ENCODE data around the gene CDT1.
A peak's percentile ranks its signal among the peaks of the same experiment; 100 is the strongest.

Gene CDT1

GRCh38 chr16:88846088-88846487 is 42.5 kb downstream of the CDT1 start:
- Histone ChIP-seq H3K27ac (ENCODE audit: low read depth in 2 of 2, low read length in 2 of 2) (no peak overlapping the region), H3K4me1 (ENCODE audit: control insufficient read depth in 2 of 2, insufficient read depth in 2 of 2, low read length in 2 of 2) (no peaks in the 10 kb centered on the region), H3K27me3 (ENCODE audit: control insufficient read depth in 2 of 2, insufficient read depth in 2 of 2, low read length in 2 of 2) (no peaks in the 10 kb centered on the region), H3K36me3 (ENCODE audit: control insufficient read depth in 2 of 2, insufficient read depth in 2 of 2, low read length in 2 of 2) (peaks cover 4 to 9% of the 10 kb centered on the region in 2 donors), H3K4me3 (ENCODE audit: low read length in 2 of 2) (no peak overlapping the region), H3K9me3 (ENCODE audit: control insufficient read depth in 2 of 2, low read length in 2 of 2) (no peaks in the 10 kb centered on the region), H3K9ac (ENCODE audit: low read depth in 1 of 2, low read length in 2 of 2) (no peak overlapping the region)

- Histone ChIP-seq H3K9me3 (ENCODE audit: control insufficient read depth in 2 of 2, low read length in 2 of 2) (no peaks in the 10 kb centered on the region), H3K9ac (ENCODE audit: low read depth in 1 of 2, low read length in 2 of 2) (no peak overlapping the region), H3K27ac (ENCODE audit: low read depth in 2 of 2, low read length in 2 of 2) (no peak overlapping the region), H3K4me1 (ENCODE audit: control insufficient read depth in 2 of 2, insufficient read depth in 2 of 2, low read length in 2 of 2) (no peaks in the 10 kb centered on the region), H3K36me3 (ENCODE audit: control insufficient read depth in 2 of 2, insufficient read depth in 2 of 2, low read length in 2 of 2) (peaks cover 4% of the 10 kb centered on the region in 2 donors), H3K27me3 (ENCODE audit: control insufficient read depth in 2 of 2, insufficient read depth in 2 of 2, low read length in 2 of 2) (no peaks in the 10 kb centered on the region), H3K4me3 (ENCODE audit: low read length in 2 of 2) (no peak overlapping the region)
Measured at GRCh38 chr16:88847654-88848053, 44.1 kb downstream of the CDT1 start.

GRCh38 chr16:88848557-88848956 is 45.0 kb downstream of the CDT1 start:
- Histone ChIP-seq H3K27me3 (ENCODE audit: control insufficient read depth in 2 of 2, insufficient read depth in 2 of 2, low read length in 2 of 2) (no peaks in the 10 kb centered on the region), H3K4me3 (ENCODE audit: low read length in 2 of 2) (no peak overlapping the region), H3K4me1 (ENCODE audit: control insufficient read depth in 2 of 2, insufficient read depth in 2 of 2, low read length in 2 of 2) (no peaks in the 10 kb centered on the region), H3K36me3 (ENCODE audit: control insufficient read depth in 2 of 2, insufficient read depth in 2 of 2, low read length in 2 of 2) (peaks cover 3 to 4% of the 10 kb centered on the region in 2 donors), H3K9me3 (ENCODE audit: control insufficient read depth in 2 of 2, low read length in 2 of 2) (no peaks in the 10 kb centered on the region), H3K27ac (ENCODE audit: low read depth in 2 of 2, low read length in 2 of 2) (no peak overlapping the region), H3K9ac (ENCODE audit: low read depth in 1 of 2, low read length in 2 of 2) (no peak overlapping the region)

- Histone ChIP-seq H3K4me1 (ENCODE audit: control insufficient read depth in 2 of 2, insufficient read depth in 2 of 2, low read length in 2 of 2) (peaks cover 0 to 4% of the 10 kb centered on the region in 2 donors), H3K9me3 (ENCODE audit: control insufficient read depth in 2 of 2, low read length in 2 of 2) (no peaks in the 10 kb centered on the region), H3K27ac (ENCODE audit: low read depth in 2 of 2, low read length in 2 of 2) (no peak overlapping the region), H3K27me3 (ENCODE audit: control insufficient read depth in 2 of 2, insufficient read depth in 2 of 2, low read length in 2 of 2) (no peaks in the 10 kb centered on the region), H3K36me3 (ENCODE audit: control insufficient read depth in 2 of 2, insufficient read depth in 2 of 2, low read length in 2 of 2) (peaks cover 3 to 4% of the 10 kb centered on the region in 2 donors), H3K4me3 (ENCODE audit: low read length in 2 of 2) (no peak overlapping the region), H3K9ac (ENCODE audit: low read depth in 1 of 2, low read length in 2 of 2) (no peak overlapping the region)
Measured at GRCh38 chr16:88850531-88851199, 47.1 kb downstream of the CDT1 start.

GRCh38 chr16:88851616-88852015 is 48.0 kb downstream of the CDT1 start:
- peaks cover 3 to 4% of the 10 kb centered on the region in 2 donors for H3K36me3 ChIP-seq (ENCODE audit: control insufficient read depth in 2 of 2, insufficient read depth in 2 of 2, low read length in 2 of 2)
- no peak overlapping the region for H3K4me3 ChIP-seq (ENCODE audit: low read length in 2 of 2)
- H3K4me1 ChIP-seq (ENCODE audit: control insufficient read depth in 2 of 2, insufficient read depth in 2 of 2, low read length in 2 of 2), result peaks cover 4 to 10% of the 10 kb centered on the region in 2 donors
- H3K9me3 ChIP-seq (ENCODE audit: control insufficient read depth in 2 of 2, low read length in 2 of 2), result no peaks in the 10 kb centered on the region
- no peak overlapping the region for H3K9ac ChIP-seq (ENCODE audit: low read depth in 1 of 2, low read length in 2 of 2)
- H3K27ac ChIP-seq (ENCODE audit: low read depth in 2 of 2, low read length in 2 of 2), result no peak overlapping the region
- no peaks in the 10 kb centered on the region for H3K27me3 ChIP-seq (ENCODE audit: control insufficient read depth in 2 of 2, insufficient read depth in 2 of 2, low read length in 2 of 2)

GRCh38 chr16:88853325-88853941 is 49.8 kb downstream of the CDT1 start:
- Histone ChIP-seq H3K4me1 (ENCODE audit: control insufficient read depth in 2 of 2, insufficient read depth in 2 of 2, low read length in 2 of 2) (peaks cover 15 to 16% of the 10 kb centered on the region in 2 donors), H3K27me3 (ENCODE audit: control insufficient read depth in 2 of 2, insufficient read depth in 2 of 2, low read length in 2 of 2) (no peaks in the 10 kb centered on the region), H3K36me3 (ENCODE audit: control insufficient read depth in 2 of 2, insufficient read depth in 2 of 2, low read length in 2 of 2) (peaks cover 3 to 4% of the 10 kb centered on the region in 2 donors), H3K9ac (ENCODE audit: low read depth in 1 of 2, low read length in 2 of 2) (no peak overlapping the region), H3K27ac (ENCODE audit: low read depth in 2 of 2, low read length in 2 of 2) (no peak overlapping the region), H3K4me3 (ENCODE audit: low read length in 2 of 2) (no peak overlapping the region), H3K9me3 (ENCODE audit: control insufficient read depth in 2 of 2, low read length in 2 of 2) (no peaks in the 10 kb centered on the region)

GRCh38 chr16:88854306-88855111 is 50.9 kb downstream of the CDT1 start:
- no peak overlapping the region for H3K4me3 ChIP-seq (ENCODE audit: low read length in 2 of 2)
- peaks cover 7 to 13% of the 10 kb centered on the region in 2 donors for H3K36me3 ChIP-seq (ENCODE audit: control insufficient read depth in 2 of 2, insufficient read depth in 2 of 2, low read length in 2 of 2)
- H3K9ac ChIP-seq (ENCODE audit: low read depth in 1 of 2, low read length in 2 of 2), result no peak overlapping the region
- H3K27me3 ChIP-seq (ENCODE audit: control insufficient read depth in 2 of 2, insufficient read depth in 2 of 2, low read length in 2 of 2), result no peaks in the 10 kb centered on the region
- peaks cover 16% of the 10 kb centered on the region in 2 donors for H3K4me1 ChIP-seq (ENCODE audit: control insufficient read depth in 2 of 2, insufficient read depth in 2 of 2, low read length in 2 of 2)
- no peaks in the 10 kb centered on the region for H3K9me3 ChIP-seq (ENCODE audit: control insufficient read depth in 2 of 2, low read length in 2 of 2)
- peak overlapping the region in 1 of 2 donors; percentile 32 for H3K27ac ChIP-seq (ENCODE audit: low read depth in 2 of 2, low read length in 2 of 2)

GRCh38 chr16:88855176-88855575 is 51.6 kb downstream of the CDT1 start:
- H3K36me3 ChIP-seq (ENCODE audit: control insufficient read depth in 2 of 2, insufficient read depth in 2 of 2, low read length in 2 of 2), result peaks cover 13 to 20% of the 10 kb centered on the region in 2 donors
- peaks cover 16% of the 10 kb centered on the region in 2 donors for H3K4me1 ChIP-seq (ENCODE audit: control insufficient read depth in 2 of 2, insufficient read depth in 2 of 2, low read length in 2 of 2)
- H3K9me3 ChIP-seq (ENCODE audit: control insufficient read depth in 2 of 2, low read length in 2 of 2), result no peaks in the 10 kb centered on the region
- H3K27ac ChIP-seq (ENCODE audit: low read depth in 2 of 2, low read length in 2 of 2), result no peak overlapping the region
- no peak overlapping the region for H3K9ac ChIP-seq (ENCODE audit: low read depth in 1 of 2, low read length in 2 of 2)
- H3K4me3 ChIP-seq (ENCODE audit: low read length in 2 of 2), result no peak overlapping the region
- no peaks in the 10 kb centered on the region for H3K27me3 ChIP-seq (ENCODE audit: control insufficient read depth in 2 of 2, insufficient read depth in 2 of 2, low read length in 2 of 2)

- Histone ChIP-seq H3K36me3 (ENCODE audit: control insufficient read depth in 2 of 2, insufficient read depth in 2 of 2, low read length in 2 of 2) (peaks cover 16 to 24% of the 10 kb centered on the region in 2 donors), H3K9ac (ENCODE audit: low read depth in 1 of 2, low read length in 2 of 2) (peak overlapping the region in 1 of 2 donors; percentile 31), H3K9me3 (ENCODE audit: control insufficient read depth in 2 of 2, low read length in 2 of 2) (no peaks in the 10 kb centered on the region), H3K27ac (ENCODE audit: low read depth in 2 of 2, low read length in 2 of 2) (no peak overlapping the region), H3K4me1 (ENCODE audit: control insufficient read depth in 2 of 2, insufficient read depth in 2 of 2, low read length in 2 of 2) (peaks cover 16% of the 10 kb centered on the region in 2 donors), H3K4me3 (ENCODE audit: low read length in 2 of 2) (peak overlapping the region; percentile 65), H3K27me3 (ENCODE audit: control insufficient read depth in 2 of 2, insufficient read depth in 2 of 2, low read length in 2 of 2) (no peaks in the 10 kb centered on the region)
Measured at GRCh38 chr16:88855736-88856121, 52.1 kb downstream of the CDT1 start.

Measured in mucosa of rectum (tissue), 2 donors.